Measurements from ENCODE around the gene CPAMD8. TPM values are rescaled to one million over a fixed set of nuclear protein-coding genes. Genes with fewer than 3 reads are reported as not detected.

The CPAMD8 gene
- 16.3 and 36.8 TPM in 2 replicates for total RNA-seq (ENCODE audit: low replicate concordance)

GRCh38 chr19:17026706-17027534 is at the start of gene CPAMD8:
Gene CPAMD8, minus strand, starts transcription at chr19:17026810. Its CDS starts 168 bp downstream, at chr19:17026642.
- peak within 1 kb of the TSS; percentile 4 for H3K27ac Mint-ChIP-seq
- peaks cover 5% of the 10 kb centered on the region for H3K27me3 ChIP-seq

GRCh38 chr19:17075864-17076542 is 49.4 kb upstream of the CPAMD8 start:
- H4K20me1 ChIP-seq (ENCODE audit: low read depth): peaks cover 71% of the 10 kb centered on the region
- peaks cover 6% of the 10 kb centered on the region for H3K27me3 Mint-ChIP-seq (ENCODE audit: insufficient read depth, low read depth)
- H3K9me3 Mint-ChIP-seq: no peaks in the 10 kb centered on the region
- H3K36me3 Mint-ChIP-seq: peaks cover 11% of the 10 kb centered on the region
- peak overlapping the region; percentile 65 for H3K4me3 ChIP-seq
- peaks cover 50% of the 10 kb centered on the region for H3K4me1 Mint-ChIP-seq
- H3K27ac ChIP-seq: no peak overlapping the region
- H3K4me3 Mint-ChIP-seq: peak overlapping the region; percentile 98
- H3K4me2 ChIP-seq: peak overlapping the region; percentile 79
- peak; percentile 56 for DNase-seq (ENCODE audit: low spot score)
- no peak for TF ChIP-seq EZH2 (IDR thresholded peaks at IDR 0.05)
- TF ChIP-seq CTCF (IDR thresholded peaks at IDR 0.05): no peak
- TF ChIP-seq EZH2phosphoT487 (IDR thresholded peaks at IDR 0.05): no peak
- H3K36me3 ChIP-seq: no peaks in the 10 kb centered on the region
- H3K79me2 ChIP-seq (ENCODE audit: low read depth): peaks cover 69% of the 10 kb centered on the region
- no peaks in the 10 kb centered on the region for H3K9me3 ChIP-seq (ENCODE audit: low read depth)
- H3K27ac Mint-ChIP-seq: peak overlapping the region; percentile 73
- peak overlapping the region; percentile 45 for H3K9ac ChIP-seq
- H3K4me1 ChIP-seq: peaks cover 26% of the 10 kb centered on the region
- peaks cover 8% of the 10 kb centered on the region for H3K27me3 ChIP-seq
- H3F3A ChIP-seq (ENCODE audit: low read depth): peaks cover 17% of the 10 kb centered on the region
- peak overlapping the region; percentile 42 for H2AFZ ChIP-seq (replicated peaks)

More at GRCh38 chr19:17026706-17027534, at the start of gene CPAMD8:
- Histone ChIP-seq H4K20me1 (ENCODE audit: low read depth) (no peaks in the 10 kb centered on the region), H3K4me1 (peaks cover 14% of the 10 kb centered on the region), H3K79me2 (ENCODE audit: low read depth) (peaks cover 34% of the 10 kb centered on the region), H3K36me3 (peaks cover 4% of the 10 kb centered on the region), H3F3A (ENCODE audit: low read depth) (peaks cover 23% of the 10 kb centered on the region), H3K4me2 (peak within 1 kb of the TSS; percentile 100), H3K9me3 (ENCODE audit: low read depth) (peaks cover 9% of the 10 kb centered on the region), H2AFZ (replicated peaks) (peak within 1 kb of the TSS; percentile 98), H3K9ac (peak within 1 kb of the TSS; percentile 40), H3K4me3 (peak within 1 kb of the TSS; percentile 91), H3K27ac (no peak within 1 kb of the TSS)
- Mint-ChIP-seq H3K4me3 (peak within 1 kb of the TSS; percentile 88), H3K36me3 (peaks cover 19% of the 10 kb centered on the region), H3K9me3 (peaks cover 29% of the 10 kb centered on the region), H3K4me1 (peaks cover 11% of the 10 kb centered on the region), H3K27me3 (ENCODE audit: insufficient read depth, low read depth) (peaks cover 17% of the 10 kb centered on the region)
- DNase-seq (ENCODE audit: low spot score): peak; percentile 70
- TF ChIP-seq CTCF (IDR thresholded peaks at IDR 0.05): no peak
- no peak for TF ChIP-seq EZH2 (IDR thresholded peaks at IDR 0.05)
- TF ChIP-seq EZH2phosphoT487 (IDR thresholded peaks at IDR 0.05): no peak

GRCh38 chr19:17075035-17075863 is 48.6 kb upstream of the CPAMD8 start, which contains the start of the genes HAUS8 and MYO9B:
Gene HAUS8, minus strand, starts transcription at chr19:17075452. Its CDS starts 30 bp downstream, at chr19:17075422.
Gene MYO9B, plus strand, starts transcription at chr19:17075777. Its CDS starts 25,941 bp downstream, at chr19:17101718.
- H3K36me3 ChIP-seq: no peaks in the 10 kb centered on the region
- TF ChIP-seq EZH2phosphoT487 (IDR thresholded peaks at IDR 0.05): no peak
- TF ChIP-seq CTCF (IDR thresholded peaks at IDR 0.05): no peak
- Mint-ChIP-seq H3K9me3 (no peaks in the 10 kb centered on the region), H3K27ac (peak within 1 kb of the TSS; percentile 91), H3K4me1 (peaks cover 54% of the 10 kb centered on the region), H3K36me3 (peaks cover 14% of the 10 kb centered on the region), H3K4me3 (peak within 1 kb of the TSS; percentile 99), H3K27me3 (ENCODE audit: insufficient read depth, low read depth) (peaks cover 6% of the 10 kb centered on the region)
- H3K4me2 ChIP-seq: peak within 1 kb of the TSS; percentile 93
- peak within 1 kb of the TSS; percentile 42 for H2AFZ ChIP-seq (replicated peaks)
- H3K79me2 ChIP-seq (ENCODE audit: low read depth): peaks cover 62% of the 10 kb centered on the region
- no peaks in the 10 kb centered on the region for H3K9me3 ChIP-seq (ENCODE audit: low read depth)
- H3K4me3 ChIP-seq: peak within 1 kb of the TSS; percentile 65
- H3K4me1 ChIP-seq: peaks cover 26% of the 10 kb centered on the region
- H3K9ac ChIP-seq: peak within 1 kb of the TSS; percentile 67
- H4K20me1 ChIP-seq (ENCODE audit: low read depth): peaks cover 71% of the 10 kb centered on the region
- peaks cover 8% of the 10 kb centered on the region for H3K27me3 ChIP-seq
- peak; percentile 100 for DNase-seq (ENCODE audit: low spot score)
- H3K27ac ChIP-seq: peak within 1 kb of the TSS; percentile 40
- H3F3A ChIP-seq (ENCODE audit: low read depth): peaks cover 15% of the 10 kb centered on the region
